Neural progenitor cell (in vitro differentiated cells): ENCODE data around the gene AURKAIP1. TPM values are rescaled to one million over a fixed set of nuclear protein-coding genes. Genes with fewer than 3 reads are reported as not detected.
"Not testable (repeated sequence)": the region's sequence is repeated elsewhere in the genome, so short reads cannot be mapped to it uniquely, and the experiment has no call there.

Source experiments
- DNase-seq: peaks from one replicate; pipeline ENCODE4 v3.0.0-alpha.2; 2016; ENCODE audit warnings: low spot score
- H2AFZ ChIP-seq: fragments of 200-600 bp; sonication (generic); replicated peaks from 2 replicates; pipeline ENCODE4 v1.6.1; 2016; ENCODE audit warnings: antibody characterized with exemption
- H3F3A ChIP-seq: fragments of 200-600 bp; sonication (generic); 2 replicates; pipeline ENCODE4 v1.6.1; 2016; ENCODE audit warnings: antibody characterized with exemption, low read depth
- H3K27ac ChIP-seq: fragments of 200-600 bp; sonication (generic); 2 replicates; pipeline ENCODE4 v1.5.1; 2016; ENCODE audit warnings: mild to moderate bottlenecking
- H3K27me3 ChIP-seq: fragments of 200-600 bp; sonication (generic); 2 replicates; pipeline ENCODE4 v1.6.1; 2016; ENCODE audit warnings: mild to moderate bottlenecking, moderate library complexity
- H3K36me3 ChIP-seq: fragments of 200-600 bp; sonication (generic); 2 replicates; pipeline ENCODE4 v1.5.1; 2016
- H3K4me1 ChIP-seq: fragments of 200-600 bp; sonication (generic); 2 replicates; pipeline ENCODE4 v1.6.1; 2016; ENCODE audit warnings: mixed run types
- H3K4me2 ChIP-seq: fragments of 200-600 bp; sonication (generic); 2 replicates; pipeline ENCODE4 v1.6.1; 2016
- H3K4me3 ChIP-seq: fragments of 200-600 bp; sonication (generic); 2 replicates; pipeline ENCODE4 v1.5.1; 2016
- H3K79me2 ChIP-seq: fragments of 200-600 bp; sonication (generic); 2 replicates; pipeline ENCODE4 v1.6.1; 2016; ENCODE audit warnings: low read depth
- H3K9ac ChIP-seq: fragments of 200-600 bp; sonication (generic); 2 replicates; pipeline ENCODE4 v1.6.1; 2016
- H3K9me3 ChIP-seq: fragments of 200-600 bp; sonication (generic); 2 replicates; pipeline ENCODE4 v1.5.1; 2016; ENCODE audit warnings: low read depth
- H4K20me1 ChIP-seq: fragments of 200-600 bp; sonication (generic); 2 replicates; pipeline ENCODE4 v1.6.1; 2016; ENCODE audit warnings: low read depth
- H3K27ac Mint-ChIP-seq: 3 replicates; pipeline ENCODE4 v1.8.0; 2021; ENCODE audit warnings: mixed read lengths
- H3K27me3 Mint-ChIP-seq: 2 replicates; pipeline ENCODE4 v1.8.0; 2022; ENCODE audit warnings: low read depth, mild to moderate bottlenecking, inconsistent platforms, moderate library complexity, mixed read lengths; ENCODE audit not compliant: insufficient read depth
- H3K36me3 Mint-ChIP-seq: 3 replicates; pipeline ENCODE4 v1.8.0; 2021; ENCODE audit warnings: mixed read lengths
- H3K4me1 Mint-ChIP-seq: 3 replicates; pipeline ENCODE4 v1.8.0; 2021; ENCODE audit warnings: mixed read lengths
- H3K4me3 Mint-ChIP-seq: 3 replicates; pipeline ENCODE4 v1.8.0; 2021; ENCODE audit warnings: mild to moderate bottlenecking, moderate library complexity, mixed read lengths
- H3K9me3 Mint-ChIP-seq: 3 replicates; pipeline ENCODE4 v1.8.0; 2020; ENCODE audit warnings: mixed read lengths
- EZH2 ChIP-seq: fragments of 200-600 bp; sonication (generic); IDR thresholded peaks from 2 replicates; pipeline ENCODE4 v1.6.1; 2017; ENCODE audit warnings: antibody characterized with exemption, mild to moderate bottlenecking, moderate library complexity
- EZH2phosphoT487 ChIP-seq: fragments of 200-600 bp; sonication (generic); IDR thresholded peaks from 2 replicates; pipeline ENCODE4 v1.6.1; 2017; ENCODE audit warnings: antibody characterized with exemption
- total RNA-seq: library from RNA; depleted of rRNA; stranded (reverse); fragments of >200 nt; gene quantifications from 2 replicates; pipeline ENCODE4 v1.2.3, GENCODE V29; 2015; ENCODE audit warnings: low replicate concordance
- TF ChIP-seq, protein P1 (sequence below): fragments of 200-600 bp; sonication (generic); IDR thresholded peaks from 2 replicates; pipeline ENCODE4 v1.5.1; 2017; ENCODE audit warnings: antibody characterized with exemption, mild to moderate bottlenecking

The AURKAIP1 gene
- total RNA-seq, 1 donor from 2014 or later, result 26.4 TPM

- Histone ChIP-seq H3K9me3 (no peaks in the 10 kb centered on the region), H2AFZ (no peak overlapping the region), H4K20me1 (no peaks in the 10 kb centered on the region), H3K36me3 (no peaks in the 10 kb centered on the region), H3K4me2 (no peak overlapping the region), H3K27ac (no peak overlapping the region), H3K27me3 (no peaks in the 10 kb centered on the region), H3K4me1 (peaks cover 16% of the 10 kb centered on the region), H3K79me2 (no peaks in the 10 kb centered on the region), H3K9ac (no peak overlapping the region), H3K4me3 (no peak overlapping the region), H3F3A (peaks cover 14% of the 10 kb centered on the region)
- peaks cover 32% of the 10 kb centered on the region for H3K4me1 Mint-ChIP-seq
- H3K27me3 Mint-ChIP-seq, result peaks cover 2% of the 10 kb centered on the region
- H3K9me3 Mint-ChIP-seq, result no peaks in the 10 kb centered on the region
- peak overlapping the region; percentile 99 for H3K27ac Mint-ChIP-seq
- no peak for TF ChIP-seq EZH2phosphoT487
- TF ChIP-seq, protein P1, sequence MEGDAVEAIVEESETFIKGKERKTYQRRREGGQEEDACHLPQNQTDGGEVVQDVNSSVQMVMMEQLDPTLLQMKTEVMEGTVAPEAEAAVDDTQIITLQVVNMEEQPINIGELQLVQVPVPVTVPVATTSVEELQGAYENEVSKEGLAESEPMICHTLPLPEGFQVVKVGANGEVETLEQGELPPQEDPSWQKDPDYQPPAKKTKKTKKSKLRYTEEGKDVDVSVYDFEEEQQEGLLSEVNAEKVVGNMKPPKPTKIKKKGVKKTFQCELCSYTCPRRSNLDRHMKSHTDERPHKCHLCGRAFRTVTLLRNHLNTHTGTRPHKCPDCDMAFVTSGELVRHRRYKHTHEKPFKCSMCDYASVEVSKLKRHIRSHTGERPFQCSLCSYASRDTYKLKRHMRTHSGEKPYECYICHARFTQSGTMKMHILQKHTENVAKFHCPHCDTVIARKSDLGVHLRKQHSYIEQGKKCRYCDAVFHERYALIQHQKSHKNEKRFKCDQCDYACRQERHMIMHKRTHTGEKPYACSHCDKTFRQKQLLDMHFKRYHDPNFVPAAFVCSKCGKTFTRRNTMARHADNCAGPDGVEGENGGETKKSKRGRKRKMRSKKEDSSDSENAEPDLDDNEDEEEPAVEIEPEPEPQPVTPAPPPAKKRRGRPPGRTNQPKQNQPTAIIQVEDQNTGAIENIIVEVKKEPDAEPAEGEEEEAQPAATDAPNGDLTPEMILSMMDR, result no peak
- no peak for DNase-seq
- peak overlapping the region; percentile 52 for H3K4me3 Mint-ChIP-seq
- no peaks in the 10 kb centered on the region for H3K36me3 Mint-ChIP-seq
These were observed 43.7 kb upstream of the AURKAIP1 start for GRCh38 chr1:1418464-1419362.

- not testable (repeated sequence) for H2AFZ ChIP-seq, DNase-seq
- peak overlapping the region; percentile 52 for H3K4me3 Mint-ChIP-seq
These were observed 42.9 kb upstream of the AURKAIP1 start for GRCh38 chr1:1417825-1418463.

DNA sequence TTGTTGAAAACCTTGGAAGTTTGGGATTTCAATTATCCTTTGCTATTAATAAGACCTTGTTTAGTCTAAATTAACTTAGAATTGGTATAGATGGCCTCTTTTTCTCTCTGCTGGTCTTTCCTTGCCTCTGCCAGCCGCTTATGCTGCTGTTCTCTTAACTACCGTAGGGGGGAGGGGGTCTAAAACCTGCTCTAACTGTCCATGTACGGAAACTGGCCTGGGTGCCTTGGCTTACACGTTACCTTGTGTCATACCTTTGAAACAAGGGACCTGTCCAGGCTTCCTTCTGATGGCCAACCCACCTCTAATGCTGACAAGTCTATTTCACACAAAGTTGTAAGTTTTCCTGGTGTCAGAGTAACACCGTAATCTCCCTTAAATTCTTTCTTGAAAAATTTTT is 42.4 kb upstream of the AURKAIP1 start:
- not testable (repeated sequence) for H3K9ac ChIP-seq, H3K4me3 ChIP-seq, H4K20me1 ChIP-seq, H3K27me3 Mint-ChIP-seq, H3K27me3 ChIP-seq, DNase-seq, H3K36me3 Mint-ChIP-seq, H3K9me3 Mint-ChIP-seq, H3K36me3 ChIP-seq, H3K9me3 ChIP-seq, H2AFZ ChIP-seq, H3K27ac ChIP-seq, H3K4me2 ChIP-seq, H3K79me2 ChIP-seq
- peak overlapping the region; percentile 99 for H3K27ac Mint-ChIP-seq
- H3F3A ChIP-seq, result peaks cover 14% of the 10 kb centered on the region
- H3K4me1 Mint-ChIP-seq, result peaks cover 27% of the 10 kb centered on the region
- H3K4me3 Mint-ChIP-seq, result peak overlapping the region; percentile 52
- peaks cover 16% of the 10 kb centered on the region for H3K4me1 ChIP-seq

More at GRCh38 chr1:1417825-1418463, 42.9 kb upstream of the AURKAIP1 start:
- H3K4me2 ChIP-seq, H3K4me3 ChIP-seq, H3K9ac ChIP-seq, H3K79me2 ChIP-seq, H3K27ac ChIP-seq, H3K9me3 ChIP-seq, H3K27me3 ChIP-seq, H3K9me3 Mint-ChIP-seq, H3K27me3 Mint-ChIP-seq, H3K36me3 ChIP-seq, H4K20me1 ChIP-seq, H3K36me3 Mint-ChIP-seq: not testable (repeated sequence)
- Mint-ChIP-seq H3K27ac (peak overlapping the region; percentile 99), H3K4me1 (peaks cover 29% of the 10 kb centered on the region)
- Histone ChIP-seq H3K4me1 (peaks cover 16% of the 10 kb centered on the region), H3F3A (peaks cover 14% of the 10 kb centered on the region)

GRCh38 chr1:1415751-1416150 is 40.7 kb upstream of the AURKAIP1 start:
- H3K4me1 Mint-ChIP-seq, result peaks cover 27% of the 10 kb centered on the region
- Histone ChIP-seq H3F3A (peaks cover 19% of the 10 kb centered on the region), H3K27me3 (no peaks in the 10 kb centered on the region), H3K9me3 (no peaks in the 10 kb centered on the region), H3K4me2 (no peak overlapping the region), H3K79me2 (peaks cover 6% of the 10 kb centered on the region), H3K4me3 (no peak overlapping the region), H3K9ac (no peak overlapping the region), H2AFZ (no peak overlapping the region), H3K36me3 (no peaks in the 10 kb centered on the region), H4K20me1 (peaks cover 3% of the 10 kb centered on the region), H3K27ac (no peak overlapping the region), H3K4me1 (peaks cover 1% of the 10 kb centered on the region)
- no peak overlapping the region for H3K27ac Mint-ChIP-seq
- H3K27me3 Mint-ChIP-seq, result peaks cover 2% of the 10 kb centered on the region
- peaks cover 3% of the 10 kb centered on the region for H3K9me3 Mint-ChIP-seq
- no peak for DNase-seq
- H3K36me3 Mint-ChIP-seq, result peaks cover 4% of the 10 kb centered on the region
- no peak for TF ChIP-seq EZH2
- TF ChIP-seq EZH2phosphoT487, result no peak
- TF ChIP-seq, protein P1, result no peak
- no peak overlapping the region for H3K4me3 Mint-ChIP-seq

- H3K36me3 ChIP-seq, H3K27ac ChIP-seq, H3K27ac Mint-ChIP-seq, H3K9me3 Mint-ChIP-seq, DNase-seq, H3K9me3 ChIP-seq, H3K9ac ChIP-seq, H3K4me2 ChIP-seq, H3K27me3 Mint-ChIP-seq, H3K4me3 ChIP-seq, H3K27me3 ChIP-seq, H2AFZ ChIP-seq: not testable (repeated sequence)
- Mint-ChIP-seq H3K4me3 (peak overlapping the region; percentile 43), H3K4me1 (peaks cover 25% of the 10 kb centered on the region), H3K36me3 (peaks cover 12% of the 10 kb centered on the region)
- Histone ChIP-seq H3K4me1 (peaks cover 22% of the 10 kb centered on the region), H4K20me1 (peaks cover 34% of the 10 kb centered on the region), H3K79me2 (peaks cover 35% of the 10 kb centered on the region), H3F3A (peaks cover 33% of the 10 kb centered on the region)
These were observed 37.4 kb upstream of the AURKAIP1 start for GRCh38 chr1:1412311-1412902.
